Parathyroid adenoma (tissue), 2 donors: Measurements from ENCODE around the gene TNFRSF9.
"Not testable (repeated sequence)": the region's sequence is repeated elsewhere in the genome, so short reads cannot be mapped to it uniquely, and the experiment has no call there.

ENCODE experiments used
- H2AFZ ChIP-seq: fragments of 300-600 bp; sonication (generic); one replicate; pipeline ENCODE4 v1.7.0; 2017; ENCODE audit warnings: antibody characterized with exemption, mild to moderate bottlenecking
- H3K27ac ChIP-seq: fragments of 300-600 bp; sonication (generic); one replicate; pipeline ENCODE4 v1.7.0; 2017
- H3K27me3 ChIP-seq: fragments of 300-600 bp; sonication (generic); one replicate; pipeline ENCODE4 v1.7.0; 2017; ENCODE audit warnings: low read length; ENCODE audit not compliant: control insufficient read depth, insufficient read depth
- H3K36me3 ChIP-seq: fragments of 300-600 bp; sonication (generic); one replicate; pipeline ENCODE4 v1.7.0; 2017; ENCODE audit warnings: low read length; ENCODE audit not compliant: control insufficient read depth, insufficient read depth
- H3K4me1 ChIP-seq: fragments of 300-600 bp; sonication (generic); one replicate; pipeline ENCODE4 v1.7.0; 2017; ENCODE audit warnings: control low read depth
- H3K4me2 ChIP-seq: fragments of 300-600 bp; sonication (generic); one replicate; pipeline ENCODE4 v1.7.0; 2017; ENCODE audit warnings: low read length
- H3K4me3 ChIP-seq: fragments of 300-600 bp; sonication (generic); one replicate; pipeline ENCODE4 v1.7.0; 2017; ENCODE audit warnings: low read depth, low read length
- H3K79me2 ChIP-seq: fragments of 300-600 bp; sonication (generic); one replicate; pipeline ENCODE4 v1.7.0; 2017; ENCODE audit warnings: control low read depth
- H3K9ac ChIP-seq: fragments of 300-600 bp; sonication (generic); one replicate; pipeline ENCODE4 v1.7.0; 2017; ENCODE audit warnings: mild to moderate bottlenecking
- H3K9me3 ChIP-seq: fragments of 300-600 bp; sonication (generic); one replicate; pipeline ENCODE4 v1.7.0; 2017; ENCODE audit warnings: low read length; ENCODE audit not compliant: control insufficient read depth
- TF ChIP-seq, protein P1 (sequence below): fragments of 300-600 bp; sonication (generic); IDR thresholded peaks from one replicate; pipeline ENCODE4 v1.7.0; 2017; ENCODE audit warnings: antibody characterized with exemption, mild to moderate bottlenecking
- donor health status: primary hyperparathyroidism.

The TNFRSF9 gene

DNA sequence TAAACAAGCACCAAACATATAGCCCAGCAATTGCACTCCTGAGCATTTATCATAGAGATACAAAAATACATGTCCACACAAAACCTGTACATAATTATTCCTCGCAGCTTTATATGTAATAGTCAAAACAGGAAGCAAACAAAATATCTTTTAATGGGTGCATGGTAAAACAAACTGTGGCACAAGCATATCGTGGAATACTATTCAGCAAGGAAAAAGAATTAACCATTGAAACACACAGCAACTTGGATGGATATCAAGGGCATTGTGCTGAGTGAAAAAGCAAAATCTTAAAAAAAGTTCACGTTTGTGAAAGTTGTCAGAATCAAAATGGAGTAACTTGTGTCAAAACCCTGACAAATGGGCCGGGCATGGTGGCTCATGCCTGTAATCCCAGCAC is 12.4 kb downstream of the TNFRSF9 start:
- Histone ChIP-seq H3K79me2 (no peaks in the 10 kb centered on the region), H3K27me3 (no peaks in the 10 kb centered on the region), H3K4me3 (no peak overlapping the region), H3K9me3 (no peaks in the 10 kb centered on the region), H2AFZ (no peak overlapping the region), H3K4me1 (no peaks in the 10 kb centered on the region), H3K4me2 (no peak overlapping the region), H3K9ac (no peak overlapping the region), H3K27ac (no peak overlapping the region), H3K36me3 (no peaks in the 10 kb centered on the region)
- TF ChIP-seq, protein P1, sequence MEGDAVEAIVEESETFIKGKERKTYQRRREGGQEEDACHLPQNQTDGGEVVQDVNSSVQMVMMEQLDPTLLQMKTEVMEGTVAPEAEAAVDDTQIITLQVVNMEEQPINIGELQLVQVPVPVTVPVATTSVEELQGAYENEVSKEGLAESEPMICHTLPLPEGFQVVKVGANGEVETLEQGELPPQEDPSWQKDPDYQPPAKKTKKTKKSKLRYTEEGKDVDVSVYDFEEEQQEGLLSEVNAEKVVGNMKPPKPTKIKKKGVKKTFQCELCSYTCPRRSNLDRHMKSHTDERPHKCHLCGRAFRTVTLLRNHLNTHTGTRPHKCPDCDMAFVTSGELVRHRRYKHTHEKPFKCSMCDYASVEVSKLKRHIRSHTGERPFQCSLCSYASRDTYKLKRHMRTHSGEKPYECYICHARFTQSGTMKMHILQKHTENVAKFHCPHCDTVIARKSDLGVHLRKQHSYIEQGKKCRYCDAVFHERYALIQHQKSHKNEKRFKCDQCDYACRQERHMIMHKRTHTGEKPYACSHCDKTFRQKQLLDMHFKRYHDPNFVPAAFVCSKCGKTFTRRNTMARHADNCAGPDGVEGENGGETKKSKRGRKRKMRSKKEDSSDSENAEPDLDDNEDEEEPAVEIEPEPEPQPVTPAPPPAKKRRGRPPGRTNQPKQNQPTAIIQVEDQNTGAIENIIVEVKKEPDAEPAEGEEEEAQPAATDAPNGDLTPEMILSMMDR = no peak

DNA sequence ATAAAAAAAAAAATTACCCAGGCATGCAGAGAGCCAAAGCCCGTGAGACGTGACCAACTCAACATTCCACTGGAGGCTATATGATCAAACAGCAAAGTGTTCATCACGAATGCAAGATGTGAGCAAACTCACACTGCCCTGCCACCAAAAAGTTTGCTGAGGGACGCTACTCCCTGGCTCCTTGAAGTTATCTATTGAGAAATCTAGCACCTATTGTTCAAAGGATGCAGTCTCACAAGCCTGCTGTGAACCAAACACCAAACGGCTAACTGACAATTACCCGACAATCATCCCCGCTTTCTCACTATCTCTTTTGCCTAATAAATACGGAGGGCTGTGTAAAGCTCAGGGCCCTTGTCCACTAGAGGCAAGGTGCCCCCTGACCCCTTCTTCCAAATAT is 13.6 kb downstream of the TNFRSF9 start:
- H2AFZ ChIP-seq, H3K4me2 ChIP-seq, H3K9me3 ChIP-seq, H3K9ac ChIP-seq, H3K79me2 ChIP-seq, H3K4me1 ChIP-seq, H3K27ac ChIP-seq, H3K4me3 ChIP-seq, H3K27me3 ChIP-seq, H3K36me3 ChIP-seq: not testable (repeated sequence)

DNA sequence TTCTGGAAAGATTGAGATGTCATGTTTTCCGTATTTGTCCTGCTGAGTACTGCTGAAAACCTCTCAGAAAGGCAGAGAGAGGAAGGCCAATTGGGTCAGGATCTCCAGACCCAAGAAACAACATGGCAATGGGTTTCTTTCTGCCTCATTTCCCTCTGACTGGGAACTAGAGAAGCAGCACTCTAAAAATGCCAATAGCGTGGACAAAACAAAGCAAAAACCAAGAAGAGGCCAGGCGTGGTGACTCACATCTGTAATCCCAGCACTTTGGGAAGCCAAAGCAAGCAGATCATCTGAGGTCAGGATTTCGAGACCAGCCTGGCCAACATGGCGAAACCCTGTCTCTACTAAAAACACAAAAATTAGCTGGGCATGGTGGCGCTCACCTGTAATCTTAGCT is 18.3 kb downstream of the TNFRSF9 start:
- no peaks in the 10 kb centered on the region for H3K9me3 ChIP-seq
- H3K79me2 ChIP-seq = no peaks in the 10 kb centered on the region
- no peak overlapping the region for H3K9ac ChIP-seq
- H3K36me3 ChIP-seq = no peaks in the 10 kb centered on the region
- no peak overlapping the region for H3K4me2 ChIP-seq
- no peak overlapping the region for H3K4me3 ChIP-seq
- H3K27ac ChIP-seq = no peak overlapping the region
- no peaks in the 10 kb centered on the region for H3K4me1 ChIP-seq
- TF ChIP-seq, protein P1 = no peak
- no peak overlapping the region for H2AFZ ChIP-seq
- no peaks in the 10 kb centered on the region for H3K27me3 ChIP-seq

DNA sequence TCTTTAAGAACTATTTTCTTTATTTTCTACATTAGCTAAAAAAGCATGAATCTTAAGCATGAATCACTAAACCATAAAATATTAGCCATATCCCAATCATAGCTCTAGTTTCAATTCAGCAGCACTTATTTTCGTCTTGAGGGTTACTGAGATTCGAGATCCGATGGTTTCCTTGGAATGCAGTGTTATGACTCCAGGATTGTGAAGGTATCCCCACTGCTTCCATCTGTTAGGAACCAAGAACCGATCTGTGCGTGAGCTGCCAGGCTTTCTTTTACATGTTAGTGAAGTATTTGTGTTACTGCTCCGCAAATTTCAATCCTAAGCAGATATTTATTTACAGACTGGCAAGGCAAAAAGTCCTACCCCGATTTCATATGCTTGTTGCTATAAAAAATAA is 18.8 kb downstream of the TNFRSF9 start:
- no peaks in the 10 kb centered on the region for H3K79me2 ChIP-seq
- H3K4me2 ChIP-seq = no peak overlapping the region
- H3K27me3 ChIP-seq = no peaks in the 10 kb centered on the region
- no peaks in the 10 kb centered on the region for H3K9me3 ChIP-seq
- TF ChIP-seq, protein P1 = no peak
- no peak overlapping the region for H2AFZ ChIP-seq
- H3K9ac ChIP-seq = no peak overlapping the region
- no peaks in the 10 kb centered on the region for H3K4me1 ChIP-seq
- H3K36me3 ChIP-seq = no peaks in the 10 kb centered on the region
- no peak overlapping the region for H3K4me3 ChIP-seq
- H3K27ac ChIP-seq = no peak overlapping the region

DNA sequence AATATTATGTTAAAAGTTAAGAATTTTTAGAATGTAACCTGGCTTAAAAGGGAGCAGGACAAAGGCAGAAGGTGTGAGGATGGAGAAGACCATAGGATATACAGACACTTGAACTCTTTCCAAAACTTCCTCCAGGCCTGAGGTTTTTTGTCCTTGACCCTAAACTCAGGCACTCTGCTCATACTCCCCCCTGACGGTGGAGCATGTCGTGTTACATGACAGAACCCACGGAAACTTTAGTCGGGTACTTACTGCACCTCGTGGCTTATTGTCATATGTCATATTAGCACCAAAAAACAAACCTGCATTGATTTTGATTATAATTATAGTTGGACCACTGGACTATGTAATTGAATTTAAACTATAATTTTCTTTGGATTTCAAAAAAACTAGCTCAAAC is 20.8 kb downstream of the TNFRSF9 start:
- no peaks in the 10 kb centered on the region for H3K79me2 ChIP-seq

DNA sequence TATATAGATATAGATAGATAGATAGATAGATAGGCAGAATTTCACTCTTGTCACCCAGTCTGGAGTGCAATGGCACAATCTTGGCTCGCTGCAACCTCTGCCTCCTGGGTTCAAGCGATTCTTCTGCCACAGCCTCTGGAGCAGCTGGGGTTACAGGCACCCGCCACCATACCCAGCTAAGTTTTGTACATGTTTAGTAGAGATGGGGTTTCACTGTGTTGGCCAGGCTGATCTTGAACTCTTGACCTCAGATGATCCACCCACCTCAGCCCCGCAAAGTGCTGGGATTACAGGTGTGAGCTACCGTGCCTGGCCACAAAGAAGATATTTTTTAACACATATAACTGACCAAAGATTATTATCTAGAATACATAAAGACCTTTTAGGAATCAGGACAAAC is 22.7 kb downstream of the TNFRSF9 start:
- H3K4me1 ChIP-seq, H3K9ac ChIP-seq, H2AFZ ChIP-seq, H3K27me3 ChIP-seq, H3K27ac ChIP-seq, H3K4me2 ChIP-seq, H3K79me2 ChIP-seq, H3K36me3 ChIP-seq, H3K4me3 ChIP-seq, H3K9me3 ChIP-seq: not testable (repeated sequence)

More for the DNA sequence above, 20.8 kb downstream of the TNFRSF9 start:
- H3K9ac ChIP-seq = no peak overlapping the region
- no peak overlapping the region for H2AFZ ChIP-seq
- no peak overlapping the region for H3K27ac ChIP-seq
- no peaks in the 10 kb centered on the region for H3K4me1 ChIP-seq
- H3K36me3 ChIP-seq = no peaks in the 10 kb centered on the region
- H3K9me3 ChIP-seq = no peaks in the 10 kb centered on the region
- H3K4me2 ChIP-seq = no peak overlapping the region
- TF ChIP-seq, protein P1 = no peak
- no peaks in the 10 kb centered on the region for H3K27me3 ChIP-seq
- no peak overlapping the region for H3K4me3 ChIP-seq
